ENCODE measurements around the gene SHROOM4. TPM values are rescaled to one million over a fixed set of nuclear protein-coding genes. Genes with fewer than 3 reads are reported as not detected.

Gene SHROOM4
- polyA plus RNA-seq, 1 experiment: 0.59 TPM

- no peaks in the 10 kb centered on the region for H3K27me3 ChIP-seq (ENCODE audit: control insufficient read depth, insufficient read depth, low read length)
- H3K36me3 ChIP-seq (ENCODE audit: control insufficient read depth, insufficient read depth, low read length): no peaks in the 10 kb centered on the region
- ChIA-PET CTCF (no interaction called here), POLR2A (no interaction called here)
- TF ChIP-seq CTCF (IDR thresholded peaks at IDR 0.05; ENCODE audit: insufficient read depth, low read depth, low read length): no peak
- H3K4me3 ChIP-seq (ENCODE audit: low read depth, low read length): no peak overlapping the region
- no peak for DNase-seq (ENCODE audit: low read depth)
These were observed 227.0 kb downstream of the SHROOM4 start for GRCh38 chrX:50586980-50587379.

GRCh38 chrX:50586407-50586806 is 227.6 kb downstream of the SHROOM4 start:
- H3K36me3 ChIP-seq (ENCODE audit: control insufficient read depth, insufficient read depth, low read length): no peaks in the 10 kb centered on the region
- no peaks in the 10 kb centered on the region for H3K27me3 ChIP-seq (ENCODE audit: control insufficient read depth, insufficient read depth, low read length)
- ChIA-PET CTCF (no interaction called here), POLR2A (no interaction called here)
- no peak overlapping the region for H3K4me3 ChIP-seq (ENCODE audit: low read depth, low read length)
- no peak for TF ChIP-seq CTCF (IDR thresholded peaks at IDR 0.05; ENCODE audit: insufficient read depth, low read depth, low read length)
- DNase-seq (ENCODE audit: low read depth): no peak

- Histone ChIP-seq H3K36me3 (ENCODE audit: control insufficient read depth, insufficient read depth, low read length) (no peaks in the 10 kb centered on the region), H3K4me3 (ENCODE audit: low read depth, low read length) (no peak overlapping the region), H3K27me3 (ENCODE audit: control insufficient read depth, insufficient read depth, low read length) (no peaks in the 10 kb centered on the region)
- CTCF ChIA-PET: interaction anchor here (1.0 to 1.8 kb wide), 2 partner anchors 15 to 666 kb away, joined by 4 read pairs; no protein-coding TSS in a partner anchor
- DNase-seq (ENCODE audit: low read depth): no peak
- TF ChIP-seq CTCF (IDR thresholded peaks at IDR 0.05; ENCODE audit: insufficient read depth, low read depth, low read length): no peak
- POLR2A ChIA-PET: no interaction called here
These were observed 232.6 kb downstream of the SHROOM4 start for GRCh38 chrX:50581405-50581804.

- DNase-seq (ENCODE audit: low read depth): peak; percentile 1
- CTCF ChIA-PET: interaction anchor here (0.5 to 1.9 kb wide), 4 partner anchors 13 to 664 kb away, joined by 3 to 6 read pairs (median 4); no protein-coding TSS in a partner anchor
- POLR2A ChIA-PET: no interaction called here
- no peaks in the 10 kb centered on the region for H3K36me3 ChIP-seq (ENCODE audit: control insufficient read depth, insufficient read depth, low read length)
- H3K4me3 ChIP-seq (ENCODE audit: low read depth, low read length): no peak overlapping the region
- peak; percentile 49 for TF ChIP-seq CTCF (IDR thresholded peaks at IDR 0.05; ENCODE audit: insufficient read depth, low read depth, low read length)
- H3K27me3 ChIP-seq (ENCODE audit: control insufficient read depth, insufficient read depth, low read length): no peaks in the 10 kb centered on the region
These were observed 234.0 kb downstream of the SHROOM4 start for GRCh38 chrX:50579955-50580354.

- DNase-seq (ENCODE audit: low read depth): no peak
- TF ChIP-seq CTCF (IDR thresholded peaks at IDR 0.05; ENCODE audit: insufficient read depth, low read depth, low read length): no peak
- Histone ChIP-seq H3K36me3 (ENCODE audit: control insufficient read depth, insufficient read depth, low read length) (no peaks in the 10 kb centered on the region), H3K27me3 (ENCODE audit: control insufficient read depth, insufficient read depth, low read length) (no peaks in the 10 kb centered on the region), H3K4me3 (ENCODE audit: low read depth, low read length) (no peak overlapping the region)
- ChIA-PET CTCF (no interaction called here), POLR2A (no interaction called here)
These were observed 236.7 kb downstream of the SHROOM4 start for GRCh38 chrX:50577326-50577725.

Measured in BJ (cell line).